HepG2 (cell line): ENCODE measurements around the gene CCN2. TPM values are rescaled to one million over a fixed set of nuclear protein-coding genes. Genes with fewer than 3 reads are reported as not detected.

Experiments
- BRCA1 ChIP-seq: sonication (generic); formaldehyde crosslinking; IDR thresholded peaks from 2 replicates; pipeline ENCODE4 v1.4.0; 2020; ENCODE audit warnings: missing genetic modification reagents
- CERS6 ChIP-seq: sonication (generic); formaldehyde crosslinking; IDR thresholded peaks from 2 replicates; pipeline ENCODE4 v1.5.0; 2020; ENCODE audit warnings: missing genetic modification reagents
- ELF3 ChIP-seq: IDR thresholded peaks from 2 replicates; pipeline ENCODE4 v1.6.1; 2016; ENCODE audit warnings: missing genetic modification reagents, missing compliant biosample characterization
- GLMP ChIP-seq: sonication (generic); formaldehyde crosslinking; IDR thresholded peaks from 2 replicates; pipeline ENCODE4 v1.9.0; 2021; ENCODE audit warnings: missing genetic modification reagents, mild to moderate bottlenecking, borderline replicate concordance
- HNRNPLL ChIP-seq: fragments of 200-400 bp; formaldehyde crosslinking; IDR thresholded peaks from 2 replicates; pipeline ENCODE4 v1.6.1; 2017; ENCODE audit warnings: mild to moderate bottlenecking, low read depth, low read length; ENCODE audit not compliant: poor library complexity, severe bottlenecking
- JARID2 ChIP-seq: sonication (generic); formaldehyde crosslinking; IDR thresholded peaks from 2 replicates; pipeline ENCODE4 v1.8.1; 2023; ENCODE audit warnings: missing genetic modification reagents, inconsistent platforms; ENCODE audit not compliant: insufficient replicate concordance
- KAT2B ChIP-seq: fragments of 150-350 bp; IDR thresholded peaks from 2 replicates; pipeline ENCODE4 v1.6.1; 2014; ENCODE audit warnings: low read depth, low read length, borderline replicate concordance
- KDM2A ChIP-seq: sonication (generic); formaldehyde crosslinking; IDR thresholded peaks from 2 replicates; pipeline ENCODE4 v1.4.0; 2020; ENCODE audit warnings: low read depth, missing genetic modification reagents, borderline replicate concordance
- RBM22 ChIP-seq: fragments of 200-400 bp; formaldehyde crosslinking; optimal IDR thresholded peaks from 2 replicates; pipeline ENCODE3; 2017; ENCODE audit warnings: mild to moderate bottlenecking, low read length, moderate library complexity
- SNAPC2 ChIP-seq: sonication (generic); formaldehyde crosslinking; IDR thresholded peaks from 2 replicates; pipeline ENCODE4 v1.8.1; 2022; ENCODE audit warnings: mild to moderate bottlenecking, missing genetic modification reagents
- TEAD3 ChIP-seq: optimal IDR thresholded peaks from 2 replicates; pipeline ENCODE3; 2016; ENCODE audit warnings: borderline replicate concordance
- U2AF2 ChIP-seq: fragments of 200-400 bp; formaldehyde crosslinking; IDR thresholded peaks from 2 replicates; pipeline ENCODE4 v1.6.1; 2017; ENCODE audit warnings: low read depth, mild to moderate bottlenecking, low read length
- WIZ ChIP-seq: sonication (generic); formaldehyde crosslinking; IDR thresholded peaks from 2 replicates; pipeline ENCODE4 v1.5.1; 2020; ENCODE audit warnings: mild to moderate bottlenecking, missing genetic modification reagents
- ZKSCAN1 ChIP-seq: fragments of 150-350 bp; IDR thresholded peaks from 2 replicates; pipeline ENCODE4 v1.6.1; 2014; ENCODE audit warnings: low read length
- ZNF235 ChIP-seq: sonication (generic); formaldehyde crosslinking; IDR thresholded peaks from 2 replicates; pipeline ENCODE4 v1.8.1; 2023; ENCODE audit warnings: mild to moderate bottlenecking, missing genetic modification reagents, borderline replicate concordance
- ZNF3 ChIP-seq: IDR thresholded peaks from 2 replicates; pipeline ENCODE4 v1.7.0; 2017; ENCODE audit warnings: inconsistent platforms
- ZNF431 ChIP-seq: sonication (generic); formaldehyde crosslinking; IDR thresholded peaks from 2 replicates; pipeline ENCODE4 v1.9.0; 2022; ENCODE audit warnings: missing genetic modification reagents, low read depth, mild to moderate bottlenecking, borderline replicate concordance
- ZNF446 ChIP-seq: sonication (generic); formaldehyde crosslinking; IDR thresholded peaks from 2 replicates; pipeline ENCODE4 v1.5.0; 2020; ENCODE audit warnings: mild to moderate bottlenecking, missing genetic modification reagents
- ZNF510 ChIP-seq: sonication (generic); formaldehyde crosslinking; IDR thresholded peaks from 2 replicates; pipeline ENCODE4 v1.4.0; 2020; ENCODE audit warnings: low read depth, mild to moderate bottlenecking, missing genetic modification reagents
- ZNF543 ChIP-seq: sonication (generic); formaldehyde crosslinking; IDR thresholded peaks from 2 replicates; pipeline ENCODE4 v1.4.0; 2020; ENCODE audit warnings: mild to moderate bottlenecking, missing genetic modification reagents
- ZNF710 ChIP-seq: sonication (generic); formaldehyde crosslinking; IDR thresholded peaks from 2 replicates; pipeline ENCODE4 v1.5.0; 2020; ENCODE audit warnings: mild to moderate bottlenecking, missing genetic modification reagents, borderline replicate concordance
- ZNF766 ChIP-seq: sonication (generic); formaldehyde crosslinking; IDR thresholded peaks from 2 replicates; pipeline ENCODE4 v1.5.0; 2020; ENCODE audit warnings: missing genetic modification reagents, borderline replicate concordance
- polyA plus RNA-seq, 8 experiments: library from polyadenylated mRNA; depleted of rRNA in 3 of 8; stranded (reverse) in 7 of 8; unstranded in 1 of 8; fragments of >200 nt; fragmentation: Illumina TruSeq in 4 of 8; extraction: Trizol in 4 of 8; gene quantifications; 2 replicates each; pipeline versions ENCODE4 v1.2.1 to v1.2.3, GENCODE V29; 2011 to 2016; ENCODE audit warnings: low read depth in 4 of 8, missing spikeins in 1 of 8, mixed read lengths in 1 of 8; ENCODE audit not compliant: insufficient read depth in 1 of 8
- total RNA-seq, 5 experiments: library from RNA; depleted of rRNA; stranded (reverse); fragments of >200 nt; fragmentation: Illumina TruSeq; extraction: Trizol; gene quantifications; 2 replicates each; pipeline ENCODE4 v1.2.3, GENCODE V29; 2016; ENCODE audit warnings: low read depth in 1 of 5
- TF ChIP-seq, protein P1 (sequence below): sonication (generic); formaldehyde crosslinking; IDR thresholded peaks from 2 replicates; pipeline ENCODE4 v1.4.0; 2020; ENCODE audit warnings: missing genetic modification reagents, mild to moderate bottlenecking, borderline replicate concordance

CCN2 gene
- total and polyA plus RNA-seq, 2 of the 13 experiments (the other 11 are each of a cell fraction or from before 2014, with no cell fraction given), result 34.7 to 316 TPM

DNA sequence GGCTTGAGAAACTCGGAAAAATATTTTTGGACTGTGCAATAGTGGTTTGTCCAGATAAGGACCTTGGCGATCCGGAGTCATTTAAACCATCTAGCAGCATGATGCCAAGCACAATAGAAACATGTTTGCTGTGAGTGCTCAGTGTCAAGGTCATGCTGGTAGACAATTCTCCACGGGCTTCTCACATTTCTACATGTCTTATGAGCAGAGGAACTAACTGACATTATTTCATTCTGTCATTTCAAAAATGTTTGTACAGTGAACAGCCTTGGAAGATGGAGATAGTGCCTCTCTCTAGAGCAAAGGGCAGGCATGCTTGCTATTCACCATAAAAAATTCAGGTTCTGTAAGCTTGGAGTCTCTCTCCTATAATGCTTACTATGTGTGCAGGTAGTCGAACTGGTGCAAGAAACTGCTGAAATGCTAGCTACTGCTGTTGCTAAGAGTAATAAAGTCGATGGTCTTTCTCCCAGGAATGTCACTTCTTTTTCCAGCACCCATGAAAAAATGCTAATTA is 25.4 kb upstream of the CCN2 start (continued):
- peak; percentile 91; the same call in 1 of the 2 replicates for TF ChIP-seq ZNF710
- TF ChIP-seq ELF3 (CRISPR knock-in tag), result peak; percentile 92
- TF ChIP-seq ZNF431 (CRISPR knock-in tag), result no peak
- TF ChIP-seq ZNF510 (CRISPR knock-in tag), result no peak
- TF ChIP-seq HNRNPLL, result no peak
- TF ChIP-seq RBM22, result no peak
- no peak for TF ChIP-seq ZNF235 (CRISPR knock-in tag)
- 0 out of 2 replicates have a peak, but pooled peaks have one; percentile 45 for TF ChIP-seq SNAPC2
- TF ChIP-seq, protein P1, sequence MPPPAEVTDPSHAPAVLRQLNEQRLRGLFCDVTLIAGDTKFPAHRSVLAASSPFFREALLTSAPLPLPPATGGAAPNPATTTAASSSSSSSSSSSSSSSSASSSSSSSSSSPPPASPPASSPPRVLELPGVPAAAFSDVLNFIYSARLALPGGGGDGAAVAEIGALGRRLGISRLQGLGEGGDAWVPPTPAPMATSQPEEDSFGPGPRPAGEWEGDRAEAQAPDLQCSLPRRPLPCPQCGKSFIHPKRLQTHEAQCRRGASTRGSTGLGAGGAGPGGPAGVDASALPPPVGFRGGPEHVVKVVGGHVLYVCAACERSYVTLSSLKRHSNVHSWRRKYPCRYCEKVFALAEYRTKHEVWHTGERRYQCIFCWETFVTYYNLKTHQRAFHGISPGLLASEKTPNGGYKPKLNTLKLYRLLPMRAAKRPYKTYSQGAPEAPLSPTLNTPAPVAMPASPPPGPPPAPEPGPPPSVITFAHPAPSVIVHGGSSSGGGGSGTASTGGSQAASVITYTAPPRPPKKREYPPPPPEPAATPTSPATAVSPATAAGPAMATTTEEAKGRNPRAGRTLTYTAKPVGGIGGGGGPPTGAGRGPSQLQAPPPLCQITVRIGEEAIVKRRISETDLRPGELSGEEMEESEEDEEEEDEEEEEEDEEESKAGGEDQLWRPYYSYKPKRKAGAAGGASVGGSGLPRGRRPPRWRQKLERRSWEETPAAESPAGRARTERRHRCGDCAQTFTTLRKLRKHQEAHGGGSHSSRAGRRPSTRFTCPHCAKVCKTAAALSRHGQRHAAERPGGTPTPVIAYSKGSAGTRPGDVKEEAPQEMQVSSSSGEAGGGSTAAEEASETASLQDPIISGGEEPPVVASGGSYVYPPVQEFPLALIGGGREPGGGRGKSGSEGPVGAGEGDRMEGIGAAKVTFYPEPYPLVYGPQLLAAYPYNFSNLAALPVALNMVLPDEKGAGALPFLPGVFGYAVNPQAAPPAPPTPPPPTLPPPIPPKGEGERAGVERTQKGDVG (CRISPR knock-in tag), result no peak
- no peak for TF ChIP-seq ZKSCAN1
- no peak for TF ChIP-seq ZNF543 (CRISPR knock-in tag)
- no peak for TF ChIP-seq ZNF766 (CRISPR knock-in tag)
- TF ChIP-seq WIZ (CRISPR knock-in tag), result 0 out of 2 replicates have a peak, but pooled peaks have one; percentile 42
- no peak for TF ChIP-seq KAT2B
- peak; percentile 96 for TF ChIP-seq TEAD3 (CRISPR knock-in tag)
- TF ChIP-seq ZNF446 (CRISPR knock-in tag), result no peak
- TF ChIP-seq JARID2, result no peak
- no peak for TF ChIP-seq GLMP (CRISPR knock-in tag)
- TF ChIP-seq U2AF2, result no peak
- no peak for TF ChIP-seq CERS6 (CRISPR knock-in tag)
- TF ChIP-seq ZNF3 (CRISPR knock-in tag), result no peak
- TF ChIP-seq KDM2A, result no peak
- TF ChIP-seq BRCA1 (CRISPR knock-in tag), result 0 out of 2 replicates have a peak, but pooled peaks have one; percentile 24
